GM23248 (cell line): ENCODE results near the gene ADAMTSL1.

Source experiments
- EZH2 ChIP-seq: fragments of 200-600 bp; sonication (generic); IDR thresholded peaks from 2 replicates; pipeline ENCODE4 v1.6.1; 2018; ENCODE audit warnings: antibody characterized with exemption, mild to moderate bottlenecking; ENCODE audit not compliant: insufficient read depth, poor library complexity, severe bottlenecking
- EZH2phosphoT487 ChIP-seq: fragments of 200-600 bp; sonication (generic); IDR thresholded peaks from 2 replicates; pipeline ENCODE4 v1.6.1; 2018; ENCODE audit warnings: antibody characterized with exemption, moderate library complexity, mild to moderate bottlenecking, low read depth; ENCODE audit not compliant: insufficient read depth

DNA sequence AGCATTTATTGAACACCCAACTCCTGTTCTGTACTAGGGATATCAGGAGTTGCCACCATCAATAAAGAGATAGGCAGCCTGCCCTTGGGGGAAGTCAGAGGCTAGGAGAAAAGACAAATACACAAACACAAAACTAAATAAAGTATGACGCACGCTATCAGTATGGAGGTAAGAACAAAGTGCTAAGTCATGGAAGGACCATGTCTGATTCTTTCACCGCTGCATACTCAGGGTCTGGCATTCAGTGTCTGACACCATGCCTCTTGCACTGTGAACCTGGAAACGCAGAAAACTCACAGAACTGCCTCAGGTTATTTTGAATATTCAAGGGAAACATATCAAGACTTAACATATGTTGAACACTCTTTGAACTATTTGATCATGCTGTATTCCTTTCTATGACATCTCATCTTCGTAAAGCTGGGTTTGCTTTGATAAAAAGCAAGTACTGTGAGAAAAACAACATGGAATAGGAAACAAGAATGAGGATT, 65.3 kb downstream of the ADAMTSL1 start:
- no peak for TF ChIP-seq EZH2
- no peak for TF ChIP-seq EZH2phosphoT487
